ENCODE measurements around the gene OLFM2. TPM values are rescaled to one million over a fixed set of nuclear protein-coding genes. Genes with fewer than 3 reads are reported as not detected.
"Not testable (repeated sequence)": the region's sequence is repeated elsewhere in the genome, so short reads cannot be mapped to it uniquely, and the experiment has no call there.

Gene OLFM2
- total RNA-seq, 1 donor from 2014 or later, result 55.0 TPM

- Mint-ChIP-seq H3K27me3 (no peaks in the 10 kb centered on the region), H3K9me3 (ENCODE audit: low read depth) (no peaks in the 10 kb centered on the region), H3K27ac (no peak overlapping the region), H3K36me3 (ENCODE audit: insufficient read depth) (peaks cover 14% of the 10 kb centered on the region), H3K4me1 (ENCODE audit: low read depth) (peaks cover 4% of the 10 kb centered on the region), H3K4me3 (ENCODE audit: low read depth) (no peak overlapping the region)
- peak; percentile 40 for TF ChIP-seq CTCF (IDR thresholded peaks at IDR 0.05; ENCODE audit: unreplicated experiment)
- DNase-seq (ENCODE audit: low spot score, unreplicated experiment), result no peak
These were observed 89.1 kb downstream of the OLFM2 start for GRCh38 chr19:9847087-9847671.

GRCh38 chr19:9843626-9844273 is 92.6 kb downstream of the OLFM2 start:
- H3K9me3 Mint-ChIP-seq (ENCODE audit: low read depth); H3K4me3 Mint-ChIP-seq (ENCODE audit: low read depth); H3K27ac Mint-ChIP-seq; H3K27me3 Mint-ChIP-seq; DNase-seq (ENCODE audit: low spot score, unreplicated experiment); H3K4me1 Mint-ChIP-seq (ENCODE audit: low read depth): not testable (repeated sequence)
- H3K36me3 Mint-ChIP-seq (ENCODE audit: insufficient read depth), result peaks cover 23% of the 10 kb centered on the region

GRCh38 chr19:9842834-9843625 is 93.3 kb downstream of the OLFM2 start:
- Mint-ChIP-seq H3K36me3 (ENCODE audit: insufficient read depth) (peaks cover 23% of the 10 kb centered on the region), H3K9me3 (ENCODE audit: low read depth) (no peaks in the 10 kb centered on the region), H3K4me1 (ENCODE audit: low read depth) (no peaks in the 10 kb centered on the region), H3K4me3 (ENCODE audit: low read depth) (no peak overlapping the region), H3K27me3 (no peaks in the 10 kb centered on the region), H3K27ac (no peak overlapping the region)
- no peak for TF ChIP-seq CTCF (IDR thresholded peaks at IDR 0.05; ENCODE audit: unreplicated experiment)
- no peak for DNase-seq (ENCODE audit: low spot score, unreplicated experiment)

- no peaks in the 10 kb centered on the region for H3K27me3 Mint-ChIP-seq
- no peak overlapping the region for H3K4me3 Mint-ChIP-seq (ENCODE audit: low read depth)
- peaks cover 19% of the 10 kb centered on the region for H3K36me3 Mint-ChIP-seq (ENCODE audit: insufficient read depth)
- H3K4me1 Mint-ChIP-seq (ENCODE audit: low read depth), result peaks cover 8% of the 10 kb centered on the region
- no peak for TF ChIP-seq CTCF (IDR thresholded peaks at IDR 0.05; ENCODE audit: unreplicated experiment)
- no peak for DNase-seq (ENCODE audit: low spot score, unreplicated experiment)
- H3K9me3 Mint-ChIP-seq (ENCODE audit: low read depth), result no peaks in the 10 kb centered on the region
- H3K27ac Mint-ChIP-seq, result no peak overlapping the region
These were observed 96.9 kb downstream of the OLFM2 start for GRCh38 chr19:9839415-9839814.

- H3K27ac Mint-ChIP-seq, result no peak overlapping the region
These were observed 98.0 kb downstream of the OLFM2 start for GRCh38 chr19:9838324-9838723.

More at GRCh38 chr19:9838324-9838723, 98.0 kb downstream of the OLFM2 start:
- no peak for DNase-seq (ENCODE audit: low spot score, unreplicated experiment)
- Mint-ChIP-seq H3K4me3 (ENCODE audit: low read depth) (no peak overlapping the region), H3K36me3 (ENCODE audit: insufficient read depth) (peaks cover 16% of the 10 kb centered on the region), H3K4me1 (ENCODE audit: low read depth) (peaks cover 8% of the 10 kb centered on the region), H3K9me3 (ENCODE audit: low read depth) (no peaks in the 10 kb centered on the region), H3K27me3 (no peaks in the 10 kb centered on the region)
- no peak for TF ChIP-seq CTCF (IDR thresholded peaks at IDR 0.05; ENCODE audit: unreplicated experiment)

All from progenitor cell of endocrine pancreas (in vitro differentiated cells).